Mononuclear cell (primary cell): Measurements from ENCODE around the gene BLCAP. TPM values are rescaled to one million over a fixed set of nuclear protein-coding genes. Genes with fewer than 3 reads are reported as not detected.
"Not testable (repeated sequence)": the region's sequence is repeated elsewhere in the genome, so short reads cannot be mapped to it uniquely, and the experiment has no call there.

ENCODE experiments used
- H3K27me3 ChIP-seq: 2 replicates; pipeline ENCODE4 v1.6.0; 2011; ENCODE audit warnings: low read length, control low read depth; ENCODE audit not compliant: insufficient read depth
- H3K4me1 ChIP-seq: 2 replicates; pipeline ENCODE4 v1.5.1; 2011; ENCODE audit warnings: mild to moderate bottlenecking, low read length, control low read depth; ENCODE audit not compliant: insufficient read depth
- H3K4me3 ChIP-seq: 2 replicates; pipeline ENCODE4 v1.5.1; 2011; ENCODE audit warnings: mild to moderate bottlenecking, low read length, moderate library complexity
- H3K9me3 ChIP-seq: 2 replicates; pipeline ENCODE4 v1.5.1; 2011; ENCODE audit warnings: low read depth, mild to moderate bottlenecking, control low read depth, low read length
- total RNA-seq: library from RNA; depleted of rRNA; stranded (reverse); fragments of >200 nt; gene quantifications from one replicate; pipeline ENCODE4 v1.2.3, GENCODE V29; 2012

BLCAP gene
- total RNA-seq, 1 donor, result 26.7 TPM

DNA sequence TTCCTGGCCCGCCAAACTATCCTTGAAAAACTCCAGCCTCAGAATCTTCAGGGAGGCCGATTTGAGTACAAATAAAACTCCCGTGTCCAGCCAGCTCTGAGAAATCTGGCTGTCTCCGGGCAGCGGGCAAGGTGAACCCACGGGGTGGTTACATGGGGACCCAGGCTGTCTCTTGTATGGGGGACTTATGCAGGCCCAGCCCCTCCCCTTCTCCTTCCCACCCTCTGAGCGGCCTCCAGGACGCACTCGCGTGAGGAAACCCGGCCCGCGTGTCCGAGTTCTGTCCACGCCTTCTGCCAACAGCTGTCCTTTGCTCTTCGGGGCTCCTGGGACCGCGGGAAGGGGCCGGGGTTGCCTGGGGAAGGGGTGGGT lies 36.3 kb upstream of the BLCAP start:
- Histone ChIP-seq H3K9me3 (no peaks in the 10 kb centered on the region), H3K27me3 (peaks cover 27% of the 10 kb centered on the region)

DNA sequence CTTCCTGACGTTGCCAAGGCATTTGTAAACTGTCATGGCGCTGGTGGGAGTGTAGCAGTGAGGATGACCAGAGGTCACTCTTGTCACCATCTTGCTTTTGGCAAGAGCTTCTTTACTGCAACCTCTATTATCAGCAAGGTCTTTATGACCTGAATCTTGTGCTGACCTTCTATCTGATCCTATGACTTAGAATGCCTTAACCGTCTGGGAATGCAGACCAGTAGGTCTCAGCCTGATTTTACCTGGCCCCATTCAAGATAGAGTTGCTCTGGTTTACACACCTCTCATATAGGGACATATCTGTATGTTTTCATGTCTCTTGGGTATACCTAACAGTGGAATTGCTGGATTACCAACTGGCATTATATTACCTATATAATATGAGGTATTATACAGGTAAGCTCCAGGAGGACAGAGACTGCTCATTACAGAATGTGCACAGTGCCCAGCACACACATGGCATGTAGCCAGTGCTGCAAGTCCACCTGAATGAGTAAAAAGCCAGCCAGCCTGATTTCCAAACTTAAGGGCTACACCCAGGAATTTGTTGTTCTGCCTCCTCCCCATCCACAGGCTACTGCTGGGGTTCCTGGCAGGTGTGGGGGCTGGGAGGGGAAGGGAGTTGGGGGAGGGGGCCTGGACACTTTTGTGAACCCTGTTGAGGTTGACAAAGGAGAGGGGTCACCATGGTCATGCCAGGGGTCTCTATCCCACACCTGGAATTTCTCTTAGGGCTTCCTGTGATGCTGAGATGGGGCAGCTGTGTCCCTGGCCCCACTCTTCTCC lies 35.2 kb upstream of the BLCAP start:
- H3K9me3 ChIP-seq, result no peaks in the 10 kb centered on the region
- peaks cover 27% of the 10 kb centered on the region for H3K27me3 ChIP-seq
- no peaks in the 10 kb centered on the region for H3K4me1 ChIP-seq
- H3K4me3 ChIP-seq, result no peak overlapping the region

More for the DNA sequence above, 36.3 kb upstream of the BLCAP start:
- no peaks in the 10 kb centered on the region for H3K4me1 ChIP-seq
- no peak overlapping the region for H3K4me3 ChIP-seq

DNA sequence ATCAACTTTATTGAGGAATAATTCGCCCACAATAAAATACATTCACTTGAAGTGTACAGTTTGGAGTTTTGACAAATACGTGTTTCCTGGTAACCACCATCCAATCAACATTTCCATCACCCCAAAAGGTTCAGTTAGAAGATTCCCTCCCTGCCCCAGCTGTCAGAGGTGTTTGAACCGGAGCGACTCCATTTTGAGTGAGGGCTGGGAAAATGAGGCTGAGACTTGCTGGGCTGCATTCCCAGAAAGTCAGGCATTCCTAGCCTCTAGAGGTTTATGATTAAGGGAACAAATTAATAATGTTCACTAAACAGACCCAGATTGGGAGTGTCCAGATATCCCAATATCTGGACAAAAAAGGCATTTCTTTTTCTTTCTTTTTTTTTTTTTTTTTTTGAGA lies 33.0 kb upstream of the BLCAP start:
- Histone ChIP-seq H3K4me1 (no peaks in the 10 kb centered on the region), H3K4me3 (no peak overlapping the region), H3K27me3 (peaks cover 27% of the 10 kb centered on the region), H3K9me3 (no peaks in the 10 kb centered on the region)

DNA sequence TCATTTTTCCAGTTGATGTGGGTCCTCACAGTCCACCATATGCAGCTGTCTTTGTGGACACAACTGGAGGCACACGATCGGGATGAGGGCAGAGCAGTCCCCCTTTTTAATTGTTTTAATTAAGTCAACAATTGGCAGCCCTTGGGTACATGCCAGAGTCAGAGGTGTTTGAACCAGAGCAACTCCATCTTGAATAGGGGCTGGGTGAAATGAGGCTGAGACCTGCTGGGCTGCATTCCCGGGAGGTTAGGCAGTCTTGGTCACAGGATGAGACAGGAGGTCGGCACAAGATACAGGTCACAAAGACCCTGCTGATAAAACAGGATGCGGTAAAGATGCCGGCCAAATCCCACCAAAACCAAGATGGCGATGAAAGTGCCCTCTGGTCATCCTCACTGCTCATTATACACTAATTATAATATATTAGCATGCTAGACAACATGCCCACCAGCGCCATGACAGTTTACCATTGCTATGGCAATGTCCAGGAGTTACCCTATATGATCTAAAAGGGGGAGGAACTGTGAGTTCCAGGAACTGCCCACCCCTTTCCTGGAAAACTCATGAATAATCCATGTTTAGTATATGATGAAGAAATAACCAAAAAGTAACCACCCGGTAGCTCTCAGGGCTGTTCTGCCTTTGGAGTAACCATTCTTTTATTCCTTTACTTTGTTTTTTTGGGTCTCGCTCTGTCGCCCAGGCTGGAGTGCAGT lies 31.8 kb upstream of the BLCAP start:
- Histone ChIP-seq H3K9me3 (no peaks in the 10 kb centered on the region), H3K27me3 (peaks cover 17% of the 10 kb centered on the region), H3K4me3 (no peak overlapping the region), H3K4me1 (no peaks in the 10 kb centered on the region)

DNA sequence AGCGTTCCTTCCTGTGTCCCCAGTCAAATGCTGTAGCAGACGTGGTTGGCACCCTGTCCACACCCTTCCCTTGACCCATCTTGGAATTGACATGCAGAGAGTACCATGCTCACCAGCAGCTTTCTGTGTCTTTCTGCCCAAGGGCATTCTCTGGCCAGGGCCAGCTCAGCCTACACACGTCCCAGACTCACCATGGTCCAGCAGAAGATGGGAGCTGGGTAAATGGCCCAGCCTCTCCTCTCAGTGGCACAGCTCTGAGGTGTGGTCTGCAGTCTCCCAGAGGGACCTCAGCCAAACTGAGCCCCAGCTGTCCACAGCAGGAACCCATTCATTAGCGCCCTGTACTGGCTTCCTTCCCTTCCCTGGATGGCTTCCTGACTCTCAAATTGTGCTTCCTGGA lies 31.1 kb upstream of the BLCAP start:
- Histone ChIP-seq H3K27me3 (peaks cover 13% of the 10 kb centered on the region), H3K4me3 (no peak overlapping the region), H3K9me3 (no peaks in the 10 kb centered on the region), H3K4me1 (no peaks in the 10 kb centered on the region)

DNA sequence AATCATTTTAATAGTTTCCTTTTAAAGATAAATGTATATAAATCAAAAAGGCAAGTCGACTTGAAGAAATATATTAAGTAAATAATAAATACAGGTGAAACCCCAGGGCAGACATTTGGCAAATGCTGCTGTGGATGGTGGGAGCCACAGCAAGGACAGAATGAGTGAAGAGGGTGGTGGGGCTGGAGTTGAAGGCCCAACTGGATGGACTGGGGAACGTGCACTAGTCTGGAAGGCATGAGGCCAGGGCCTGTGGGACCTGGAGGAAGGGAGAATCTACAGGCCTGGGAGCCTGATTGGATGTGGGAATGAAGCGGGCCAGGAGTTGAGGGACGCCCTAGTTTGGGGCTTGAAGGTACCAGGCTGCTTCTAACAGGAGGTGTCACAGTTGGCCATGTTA lies 30.6 kb upstream of the BLCAP start:
- no peaks in the 10 kb centered on the region for H3K4me1 ChIP-seq

DNA sequence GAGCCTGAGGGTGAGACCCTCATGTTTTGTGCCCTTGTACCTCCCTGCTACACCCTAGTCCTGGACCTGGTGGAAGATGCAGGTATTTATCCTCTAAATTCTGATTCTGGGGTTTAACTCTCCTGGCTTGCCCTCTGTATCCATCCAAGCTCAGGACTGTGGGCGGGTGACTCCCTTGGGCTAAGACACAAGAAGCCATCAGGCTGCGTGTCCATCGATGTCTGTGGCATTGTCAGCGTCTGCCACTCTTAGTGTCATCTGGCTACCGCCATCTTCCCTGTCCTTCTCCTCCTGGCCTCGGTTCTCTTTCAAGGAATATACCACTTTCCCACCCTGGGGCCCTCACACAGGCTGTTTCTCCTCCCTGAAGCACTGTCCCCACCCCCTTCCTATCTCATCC lies 28.9 kb upstream of the BLCAP start:
- H3K4me3 ChIP-seq, result no peak overlapping the region
- H3K9me3 ChIP-seq, result no peaks in the 10 kb centered on the region
- no peaks in the 10 kb centered on the region for H3K4me1 ChIP-seq
- H3K27me3 ChIP-seq, result peaks cover 16% of the 10 kb centered on the region

More for the DNA sequence above, 30.6 kb upstream of the BLCAP start:
- Histone ChIP-seq H3K9me3 (no peaks in the 10 kb centered on the region), H3K27me3 (peaks cover 10% of the 10 kb centered on the region), H3K4me3 (no peak overlapping the region)

DNA sequence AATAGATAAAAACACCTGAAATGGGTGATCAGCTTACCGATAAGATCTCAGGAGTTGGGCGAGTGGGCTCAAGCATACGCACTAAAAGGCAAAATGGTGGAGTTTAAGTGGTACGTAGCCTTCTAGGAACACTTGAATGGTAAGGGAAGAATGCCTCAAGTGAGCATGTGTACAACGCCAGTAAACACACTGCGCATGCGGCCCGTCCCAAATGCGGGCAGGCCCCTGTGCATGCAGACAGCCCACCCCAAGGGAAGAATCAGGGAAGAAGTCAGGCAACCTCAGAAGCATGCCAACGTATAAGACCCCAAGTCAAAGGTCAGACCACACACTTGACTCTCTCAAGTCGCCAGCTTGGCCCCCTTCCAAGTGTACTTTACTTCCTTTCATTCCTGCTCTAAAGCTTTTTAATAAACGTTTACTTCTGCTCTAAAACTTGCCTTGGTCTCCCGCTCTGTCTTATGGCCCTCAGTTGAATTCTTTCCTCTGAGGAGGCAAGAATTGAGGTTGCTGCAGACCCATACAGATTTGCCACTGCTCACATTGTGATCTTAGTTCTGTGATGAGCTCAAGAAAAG lies 27.1 kb upstream of the BLCAP start:
- H3K9me3 ChIP-seq, H3K4me3 ChIP-seq, H3K4me1 ChIP-seq: not testable (repeated sequence)
- peaks cover 16% of the 10 kb centered on the region for H3K27me3 ChIP-seq

DNA sequence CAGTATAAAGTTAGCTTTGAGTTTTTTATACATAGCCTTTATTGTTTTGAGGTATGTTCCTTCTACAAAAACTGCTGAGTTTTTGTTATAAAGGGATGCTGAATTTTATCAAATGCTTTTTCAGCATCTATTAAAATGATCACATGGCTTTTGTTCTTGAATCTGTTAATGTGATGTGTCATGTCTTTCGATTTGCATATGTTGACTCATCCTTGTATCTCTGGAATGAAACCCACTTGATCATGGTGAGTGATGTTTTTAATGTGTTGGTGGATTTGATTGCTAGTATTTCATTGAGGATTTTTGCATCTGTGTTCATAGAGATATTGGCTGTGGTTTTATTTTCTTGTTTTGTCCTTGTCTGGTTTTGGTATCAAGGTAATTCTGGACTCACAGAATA lies 24.7 kb upstream of the BLCAP start:
- Histone ChIP-seq H3K4me1 (no peaks in the 10 kb centered on the region), H3K9me3 (no peaks in the 10 kb centered on the region), H3K4me3 (no peak overlapping the region), H3K27me3 (peaks cover 16% of the 10 kb centered on the region)

DNA sequence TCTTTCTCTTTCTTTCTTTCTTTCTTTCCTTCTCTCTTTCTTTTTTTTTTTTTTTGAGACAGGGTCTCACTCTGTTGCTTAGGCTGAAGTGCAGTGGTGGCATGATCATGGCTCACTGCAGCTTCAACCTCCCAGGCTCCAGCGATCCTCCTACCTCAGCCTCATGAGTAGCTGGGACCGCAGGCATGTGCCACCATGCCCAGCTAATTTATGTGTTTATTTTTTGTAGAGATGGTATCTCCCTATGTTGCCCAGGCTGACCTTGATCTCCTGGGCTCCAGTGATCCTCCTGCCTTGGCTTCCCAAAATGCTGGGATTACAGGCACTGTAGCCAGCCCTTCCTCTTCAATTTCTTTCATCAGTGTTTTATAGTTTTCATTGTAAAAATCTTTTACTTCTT lies 24.0 kb upstream of the BLCAP start:
- H3K9me3 ChIP-seq, H3K4me3 ChIP-seq, H3K4me1 ChIP-seq: not testable (repeated sequence)
- H3K27me3 ChIP-seq, result peaks cover 16% of the 10 kb centered on the region

DNA sequence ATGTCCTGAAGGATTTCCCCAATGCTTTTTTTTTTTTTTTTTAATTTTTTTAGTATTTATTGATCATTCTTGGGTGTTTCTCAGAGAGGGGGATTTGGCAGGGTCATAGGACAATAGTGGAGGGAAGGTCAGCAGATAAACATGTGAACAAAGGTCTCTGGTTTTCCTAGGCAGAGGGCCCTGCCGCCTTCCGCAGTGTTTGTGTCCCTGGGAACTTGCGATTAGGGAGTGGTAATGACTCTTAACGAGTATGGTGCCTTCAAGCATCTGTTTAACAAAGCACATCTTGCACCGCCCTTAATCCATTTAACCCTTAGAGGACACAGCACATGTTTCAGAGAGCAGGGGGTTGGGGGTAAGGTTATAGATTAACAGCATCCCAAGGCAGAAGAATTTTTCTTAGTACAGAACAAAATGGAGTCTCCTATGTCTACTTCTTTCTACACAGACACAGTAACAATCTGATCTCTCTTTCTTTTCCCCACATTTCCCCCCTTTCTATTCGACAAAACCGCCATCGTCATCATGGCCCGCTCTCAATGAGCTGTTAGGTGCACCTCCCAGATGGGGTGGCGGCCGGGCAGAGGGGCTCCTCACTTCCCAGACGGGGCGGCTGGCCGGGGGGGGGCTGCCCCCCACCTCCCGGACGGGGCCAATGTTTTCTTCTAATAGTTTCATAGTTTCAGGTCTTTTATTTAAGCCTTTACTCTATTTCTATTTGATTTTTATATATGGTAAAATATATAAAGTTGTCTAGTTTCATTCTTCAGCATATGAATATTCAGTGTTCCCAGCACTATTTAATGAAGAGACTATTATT lies 22.6 kb upstream of the BLCAP start:
- not testable (repeated sequence) for H3K4me3 ChIP-seq, H3K9me3 ChIP-seq, H3K4me1 ChIP-seq
- H3K27me3 ChIP-seq, result peaks cover 16% of the 10 kb centered on the region

DNA sequence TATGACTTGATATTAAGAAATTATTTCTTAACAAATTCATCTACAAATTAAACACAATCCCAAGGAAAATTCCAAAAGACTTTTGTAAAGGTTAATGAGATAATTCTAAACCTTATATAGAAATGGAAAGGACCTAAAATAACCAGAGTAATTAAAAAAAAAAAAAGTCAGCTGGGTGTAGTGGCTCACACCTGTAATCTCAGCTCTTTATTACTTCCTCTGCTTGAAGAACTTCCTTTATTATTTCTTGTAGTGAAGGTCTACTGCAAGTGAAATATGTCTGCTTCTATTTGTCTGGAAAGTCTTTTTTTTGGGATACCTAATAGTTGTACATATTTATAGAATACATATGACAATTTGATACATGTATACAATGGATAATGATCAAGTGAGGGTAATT lies 20.2 kb upstream of the BLCAP start:
- peaks cover 9% of the 10 kb centered on the region for H3K27me3 ChIP-seq
- H3K4me1 ChIP-seq, result no peaks in the 10 kb centered on the region
- H3K4me3 ChIP-seq, result no peak overlapping the region
- no peaks in the 10 kb centered on the region for H3K9me3 ChIP-seq

DNA sequence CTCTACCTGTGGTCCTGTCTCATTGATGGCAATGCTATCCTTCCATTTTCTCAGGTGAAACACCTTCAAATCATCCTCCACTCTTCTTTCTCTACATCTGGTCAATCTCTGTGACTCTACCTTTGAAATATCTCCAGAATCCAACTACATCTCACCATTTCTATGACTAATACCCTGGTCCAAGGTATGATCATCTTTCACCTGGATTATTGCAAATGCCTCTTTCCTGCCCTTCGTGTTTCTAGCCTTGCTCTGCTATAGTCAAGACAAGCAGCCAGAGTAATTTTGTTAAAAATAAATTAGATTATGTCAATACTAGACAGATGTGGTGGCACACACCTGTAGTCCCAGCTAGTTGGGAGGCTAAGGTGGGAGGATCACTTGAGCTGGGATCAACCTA lies 17.8 kb upstream of the BLCAP start:
- H3K4me3 ChIP-seq, result no peak overlapping the region
- H3K9me3 ChIP-seq, result no peaks in the 10 kb centered on the region
- no peaks in the 10 kb centered on the region for H3K27me3 ChIP-seq
- H3K4me1 ChIP-seq, result no peaks in the 10 kb centered on the region

DNA sequence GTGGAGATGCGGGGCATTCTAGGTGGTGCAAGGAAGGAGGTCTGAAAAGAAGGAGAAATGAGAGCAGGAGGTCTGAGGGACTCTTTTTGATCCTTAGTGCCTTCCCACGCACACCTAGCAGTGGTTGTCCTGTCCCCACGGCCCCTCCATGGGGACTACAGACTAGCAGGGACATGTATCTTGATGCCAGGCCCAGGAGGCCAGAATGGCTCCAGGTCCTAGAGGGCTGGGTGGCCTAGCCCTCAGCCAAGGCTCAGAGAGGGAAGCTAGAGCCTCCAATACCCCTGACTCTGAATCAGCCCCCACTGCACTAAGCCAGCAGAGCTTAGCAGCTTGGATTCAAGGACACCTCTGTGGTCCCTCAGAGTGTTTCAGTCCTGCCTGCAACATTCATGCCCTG lies 16.7 kb upstream of the BLCAP start:
- Histone ChIP-seq H3K4me3 (no peak overlapping the region), H3K4me1 (no peaks in the 10 kb centered on the region), H3K9me3 (no peaks in the 10 kb centered on the region), H3K27me3 (no peaks in the 10 kb centered on the region)

DNA sequence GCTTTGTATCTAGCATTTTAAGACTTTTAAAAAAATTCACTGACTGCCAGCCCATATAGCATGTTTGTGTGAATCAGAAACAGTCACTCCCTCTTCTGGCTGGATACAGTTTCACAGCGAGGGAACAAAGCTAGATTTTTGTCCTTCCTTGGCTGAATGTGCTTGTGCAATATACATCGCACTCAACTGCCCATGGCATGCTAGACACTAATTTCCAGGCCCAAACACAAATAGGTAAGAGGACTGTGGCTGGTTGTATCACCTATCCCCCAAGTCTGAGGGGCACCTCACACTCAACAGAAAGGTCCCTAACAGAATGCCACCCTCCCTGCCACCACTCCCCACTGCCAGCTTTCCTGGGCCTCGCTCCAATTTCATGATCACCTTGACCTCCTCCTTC lies 16.2 kb upstream of the BLCAP start:
- Histone ChIP-seq H3K27me3 (no peaks in the 10 kb centered on the region), H3K4me1 (no peaks in the 10 kb centered on the region), H3K9me3 (no peaks in the 10 kb centered on the region), H3K4me3 (no peak overlapping the region)
